ENCODE measurements around the gene CLMP.

- TF ChIP-seq EZH2 (IDR thresholded peaks at IDR 0.05; ENCODE audit: borderline replicate concordance, insufficient read depth, low read length, poor library complexity, severe bottlenecking) (no peak), CTCF (IDR thresholded peaks at IDR 0.05; ENCODE audit: poor library complexity, severe bottlenecking) (no peak), RAD21 (conservative IDR thresholded peaks at IDR 0.05) (no peak), REST (IDR thresholded peaks at IDR 0.05; ENCODE audit: borderline replicate concordance) (no peak), EP300 (conservative IDR thresholded peaks at IDR 0.05; ENCODE audit: poor library complexity, severe bottlenecking) (no peak), POLR2AphosphoS5 (IDR thresholded peaks at IDR 0.05) (no peak)
These were observed 36.7 kb upstream of the CLMP start for GRCh38 chr11:123231777-123232176.
